Lung (tissue), 12 donors: Measurements from ENCODE around the gene BTBD16. TPM values are rescaled to one million over a fixed set of nuclear protein-coding genes. Genes with fewer than 3 reads are reported as not detected.
A peak's percentile ranks its signal among the peaks of the same experiment; 100 is the strongest.

ENCODE experiments used
- ATAC-seq: fragments of 200-7000 bp; cut with Tn5 transposase; one replicate; pipeline ENCODE4 v1.9.1; 2020; ENCODE audit warnings: moderate number of reproducible peaks; ENCODE audit not compliant: insufficient read depth, low FRiP score
- DNase-seq, 3 donors: peaks; one replicate each; pipeline ENCODE4 v3.0.0-alpha.2; 2013 to 2017
- H3K27ac ChIP-seq, 2 donors: one replicate each; pipeline ENCODE4 v1.5.1; 2013; ENCODE audit warnings: mild to moderate bottlenecking in 2 of 2, moderate library complexity in 2 of 2, control low read depth in 1 of 2, inconsistent platforms in 1 of 2, low read depth in 1 of 2, low read length in 1 of 2
- H3K27me3 ChIP-seq, 3 donors: one replicate each; pipeline ENCODE4 v1.5.1; 2013; ENCODE audit warnings: low read length in 2 of 3; ENCODE audit not compliant: control insufficient read depth in 3 of 3, insufficient read depth in 3 of 3
- H3K36me3 ChIP-seq, 4 donors: one replicate each; pipeline ENCODE4 v1.5.1; 2013; ENCODE audit warnings: low read length in 4 of 4, mild to moderate bottlenecking in 1 of 4, moderate library complexity in 1 of 4; ENCODE audit not compliant: control insufficient read depth in 4 of 4, insufficient read depth in 4 of 4
- H3K4me1 ChIP-seq, 5 donors: one replicate each; pipeline ENCODE4 v1.5.1; 2013; ENCODE audit warnings: low read length in 5 of 5, mild to moderate bottlenecking in 2 of 5, moderate library complexity in 1 of 5; ENCODE audit not compliant: control insufficient read depth in 5 of 5, insufficient read depth in 5 of 5
- H3K4me3 ChIP-seq: one replicate; pipeline ENCODE4 v1.5.1; 2013; ENCODE audit warnings: mild to moderate bottlenecking, control low read depth, moderate library complexity
- H3K9ac ChIP-seq, 2 donors: one replicate each; pipeline ENCODE4 v1.5.1; 2013; ENCODE audit warnings: low read length in 2 of 2, control low read depth in 1 of 2; ENCODE audit not compliant: insufficient read depth in 1 of 2
- H3K9me3 ChIP-seq, 4 donors: one replicate each; pipeline ENCODE4 v1.5.1; 2013; ENCODE audit warnings: low read length in 3 of 4, mild to moderate bottlenecking in 1 of 4, moderate library complexity in 1 of 4; ENCODE audit not compliant: control insufficient read depth in 4 of 4, insufficient read depth in 3 of 4
- WGBS, 2 donors: extraction: QIAGEN DNeasy Blood & Tissue Kit; methylation state at CpG; one replicate each; pipeline ENCODE4 v1.1.7; 2013; 5-methylcytosine and 5-hydroxymethylcytosine counted together
- polyA plus RNA-seq, 2 donors: library from polyadenylated mRNA; stranded (reverse); fragments of 200-250 nt; gene quantifications; one replicate each; pipeline ENCODE4 v1.2.1, GENCODE V29; 2013
- total RNA-seq, 2 donors: library from RNA; depleted of rRNA in 1 of 2; stranded (reverse); fragments of >200 nt in 1 of 2; gene quantifications; one replicate each; pipeline ENCODE4 v1.2.1, GENCODE V29; 2014 to 2021
- TF ChIP-seq, protein P1 (sequence below): IDR thresholded peaks from 2 replicates; pipeline ENCODE4 v1.5.1; 2012; ENCODE audit warnings: mild to moderate bottlenecking; ENCODE audit errors: control extremely low read depth, extremely low read depth
- donor health status: control.
- donor health status: control.
- donor health status: Bipolar disorder and iron deficiency.
- donor health status: healthy.
- donor health status: DM: yes; HTN: yes; CAD: no.

Gene BTBD16
- total and polyA plus RNA-seq, 4 donors, result 0.03 to 0.73 (median 0.67) TPM; not detected in 1

GRCh38 chr10:122282253-122282671 is 11.2 kb downstream of the BTBD16 start:
- ATAC-seq (no peak), DNase-seq (no peak)
- TF ChIP-seq, protein P1, sequence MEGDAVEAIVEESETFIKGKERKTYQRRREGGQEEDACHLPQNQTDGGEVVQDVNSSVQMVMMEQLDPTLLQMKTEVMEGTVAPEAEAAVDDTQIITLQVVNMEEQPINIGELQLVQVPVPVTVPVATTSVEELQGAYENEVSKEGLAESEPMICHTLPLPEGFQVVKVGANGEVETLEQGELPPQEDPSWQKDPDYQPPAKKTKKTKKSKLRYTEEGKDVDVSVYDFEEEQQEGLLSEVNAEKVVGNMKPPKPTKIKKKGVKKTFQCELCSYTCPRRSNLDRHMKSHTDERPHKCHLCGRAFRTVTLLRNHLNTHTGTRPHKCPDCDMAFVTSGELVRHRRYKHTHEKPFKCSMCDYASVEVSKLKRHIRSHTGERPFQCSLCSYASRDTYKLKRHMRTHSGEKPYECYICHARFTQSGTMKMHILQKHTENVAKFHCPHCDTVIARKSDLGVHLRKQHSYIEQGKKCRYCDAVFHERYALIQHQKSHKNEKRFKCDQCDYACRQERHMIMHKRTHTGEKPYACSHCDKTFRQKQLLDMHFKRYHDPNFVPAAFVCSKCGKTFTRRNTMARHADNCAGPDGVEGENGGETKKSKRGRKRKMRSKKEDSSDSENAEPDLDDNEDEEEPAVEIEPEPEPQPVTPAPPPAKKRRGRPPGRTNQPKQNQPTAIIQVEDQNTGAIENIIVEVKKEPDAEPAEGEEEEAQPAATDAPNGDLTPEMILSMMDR, result no peak
- 72 to 87% methylated on average over 9 of the region's 9 CpGs for WGBS, 2 donors
- H3K27me3 ChIP-seq, result no peaks in the 10 kb centered on the region
- no peak overlapping the region for H3K9ac ChIP-seq
- no peaks in the 10 kb centered on the region for H3K9me3 ChIP-seq
- peaks cover 0 to 11% (median 0%) of the 10 kb centered on the region in 5 donors for H3K4me1 ChIP-seq
- no peaks in the 10 kb centered on the region for H3K36me3 ChIP-seq
- H3K27ac ChIP-seq, result no peak overlapping the region
- H3K4me3 ChIP-seq, result no peak overlapping the region

- no peaks in the 10 kb centered on the region for H3K27me3 ChIP-seq
- TF ChIP-seq, protein P1, result no peak
- peaks cover 0 to 11% (median 0%) of the 10 kb centered on the region in 5 donors for H3K4me1 ChIP-seq
- no peak overlapping the region for H3K27ac ChIP-seq
- H3K9me3 ChIP-seq, result no peaks in the 10 kb centered on the region
- WGBS, 2 donors, result 64 to 76% methylated on average over 7 of the region's 7 CpGs
- no peak overlapping the region for H3K9ac ChIP-seq
- no peak overlapping the region for H3K4me3 ChIP-seq
- ATAC-seq, result no peak
- no peak for DNase-seq
- no peaks in the 10 kb centered on the region for H3K36me3 ChIP-seq
Measured at GRCh38 chr10:122282909-122283308, 11.8 kb downstream of the BTBD16 start.

DNA sequence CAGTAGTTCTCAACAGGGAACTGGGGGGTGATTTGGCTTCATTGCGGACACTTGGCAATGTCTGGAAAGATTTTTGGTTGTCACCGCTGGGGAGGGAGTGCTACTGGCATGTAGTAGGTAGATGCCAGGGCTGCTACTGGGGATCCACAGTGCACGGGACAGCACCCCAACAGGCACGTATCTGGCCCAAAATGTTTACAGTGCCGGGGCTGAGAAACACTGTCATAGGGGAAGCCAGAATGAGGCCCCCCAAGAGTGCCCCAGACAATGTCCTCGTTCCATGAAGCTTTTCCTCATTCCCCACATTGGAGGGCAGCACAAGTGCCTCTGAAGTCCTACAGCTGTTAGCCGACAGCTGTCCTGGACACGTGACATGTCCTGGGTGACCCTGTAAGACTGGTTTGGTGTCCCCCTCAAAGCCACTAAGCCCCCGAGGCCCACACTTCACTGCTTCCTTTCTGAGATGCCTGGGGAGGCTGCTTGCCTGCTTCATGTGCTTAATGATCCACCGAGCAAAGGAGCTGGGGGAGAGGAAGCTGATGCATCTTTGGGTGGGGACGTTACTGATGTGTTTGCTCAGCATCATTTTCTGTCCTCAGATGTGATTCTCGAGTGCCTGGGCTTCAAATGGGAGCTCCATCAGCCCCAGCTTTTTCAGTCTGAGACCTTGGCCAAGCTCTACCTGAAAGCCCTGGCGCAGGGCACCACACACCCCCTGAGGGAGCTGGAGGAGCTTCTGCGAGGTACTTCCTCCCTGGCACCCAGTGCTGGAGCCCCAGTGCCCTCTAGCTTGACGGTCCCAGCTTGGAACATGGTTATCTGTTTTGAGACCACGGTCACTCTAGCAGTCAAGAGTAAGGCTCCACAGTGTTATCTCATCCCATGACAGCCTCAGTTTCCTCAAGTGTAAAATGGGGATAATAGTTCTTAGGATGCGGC is 14.7 kb downstream of the BTBD16 start:
- DNase-seq, result peak; percentile 72 to 81 (median 73)
- peaks cover 0 to 11% (median 2%) of the 10 kb centered on the region in 5 donors for H3K4me1 ChIP-seq
- H3K9me3 ChIP-seq, result no peaks in the 10 kb centered on the region
- ATAC-seq, result no peak
- TF ChIP-seq, protein P1, result no peak
- no peak overlapping the region for H3K27ac ChIP-seq
- no peak overlapping the region for H3K9ac ChIP-seq
- 73 to 77% methylated on average over 17 of the region's 17 CpGs for WGBS, 2 donors
- no peak overlapping the region for H3K4me3 ChIP-seq
- no peaks in the 10 kb centered on the region for H3K36me3 ChIP-seq
- no peaks in the 10 kb centered on the region for H3K27me3 ChIP-seq
